Stimulated activated naive CD4-positive, alpha-beta T cell treated with Interleukin-2 at 50 U/mL for 16 hours (primary cell): ENCODE measurements around the gene IL6ST.
A peak's percentile ranks its signal among the peaks of the same experiment; 100 is the strongest.
"Not testable (repeated sequence)": the region's sequence is repeated elsewhere in the genome, so short reads cannot be mapped to it uniquely, and the experiment has no call there.

Experiments
- DNase-seq: peaks from one replicate; lab custom pipeline; 2025; lab: John Stamatoyannopoulos, UW

IL6ST gene

GRCh38 chr5:56004874-56005273 lies 10.1 kb upstream of the IL6ST start:
- DNase-seq = no peak

- no peak for DNase-seq
These were observed 8.9 kb upstream of the IL6ST start for GRCh38 chr5:56003679-56004078.

- DNase-seq = no peak
These were observed 8.4 kb upstream of the IL6ST start for GRCh38 chr5:56003179-56003578.

- no peak for DNase-seq
These were observed 7.5 kb upstream of the IL6ST start for GRCh38 chr5:56002303-56002702.

- DNase-seq = not testable (repeated sequence)
These were observed 5.5 kb upstream of the IL6ST start for GRCh38 chr5:56000221-56000620.

DNA sequence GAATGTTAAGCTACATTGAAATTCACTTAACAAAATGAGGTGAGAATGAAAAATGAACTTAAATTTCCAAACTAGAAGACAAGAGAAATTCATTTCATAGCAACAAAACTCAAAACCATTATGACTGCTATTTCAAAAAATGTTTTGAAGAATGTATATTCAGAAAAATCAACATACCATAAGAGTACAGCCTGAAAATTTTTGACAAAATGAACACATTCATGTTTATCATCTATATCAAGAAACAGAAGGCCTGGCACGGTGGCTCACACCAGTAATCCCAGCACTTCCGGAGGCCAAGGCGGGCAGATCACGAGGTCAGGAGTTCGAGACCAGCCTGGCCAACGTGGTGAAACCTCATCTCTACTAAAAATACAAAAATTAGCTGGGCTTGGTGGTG lies 4.2 kb upstream of the IL6ST start:
- no peak for DNase-seq

DNA sequence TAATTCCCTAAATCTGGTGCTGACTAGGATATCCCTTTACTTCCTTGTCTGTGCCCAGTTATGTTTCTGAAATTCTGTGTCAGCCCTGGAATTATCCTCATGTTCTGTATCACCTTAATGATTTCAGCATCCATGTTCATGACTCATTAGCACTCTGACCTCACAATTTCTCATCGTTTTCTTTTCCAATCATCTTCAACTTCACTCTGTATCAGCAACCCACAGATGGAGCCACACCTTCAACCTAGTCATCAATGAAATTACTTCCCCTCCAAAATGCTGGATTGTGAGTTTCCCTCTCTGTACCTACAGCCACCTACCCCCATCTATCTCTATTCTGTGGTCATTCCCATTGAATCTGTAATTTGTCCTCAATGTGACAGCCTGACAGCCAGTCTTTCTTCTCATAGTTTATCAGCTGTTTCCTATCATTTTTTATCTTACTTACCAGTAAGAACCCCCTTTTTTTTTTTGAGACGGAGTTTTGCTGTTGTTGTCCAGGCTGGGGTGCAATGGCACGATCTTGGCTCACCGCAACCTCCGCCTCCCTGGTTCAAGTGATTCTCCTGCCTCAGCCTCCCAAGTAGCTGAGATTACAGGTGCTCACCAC lies 3.1 kb upstream of the IL6ST start:
- DNase-seq = no peak

DNA sequence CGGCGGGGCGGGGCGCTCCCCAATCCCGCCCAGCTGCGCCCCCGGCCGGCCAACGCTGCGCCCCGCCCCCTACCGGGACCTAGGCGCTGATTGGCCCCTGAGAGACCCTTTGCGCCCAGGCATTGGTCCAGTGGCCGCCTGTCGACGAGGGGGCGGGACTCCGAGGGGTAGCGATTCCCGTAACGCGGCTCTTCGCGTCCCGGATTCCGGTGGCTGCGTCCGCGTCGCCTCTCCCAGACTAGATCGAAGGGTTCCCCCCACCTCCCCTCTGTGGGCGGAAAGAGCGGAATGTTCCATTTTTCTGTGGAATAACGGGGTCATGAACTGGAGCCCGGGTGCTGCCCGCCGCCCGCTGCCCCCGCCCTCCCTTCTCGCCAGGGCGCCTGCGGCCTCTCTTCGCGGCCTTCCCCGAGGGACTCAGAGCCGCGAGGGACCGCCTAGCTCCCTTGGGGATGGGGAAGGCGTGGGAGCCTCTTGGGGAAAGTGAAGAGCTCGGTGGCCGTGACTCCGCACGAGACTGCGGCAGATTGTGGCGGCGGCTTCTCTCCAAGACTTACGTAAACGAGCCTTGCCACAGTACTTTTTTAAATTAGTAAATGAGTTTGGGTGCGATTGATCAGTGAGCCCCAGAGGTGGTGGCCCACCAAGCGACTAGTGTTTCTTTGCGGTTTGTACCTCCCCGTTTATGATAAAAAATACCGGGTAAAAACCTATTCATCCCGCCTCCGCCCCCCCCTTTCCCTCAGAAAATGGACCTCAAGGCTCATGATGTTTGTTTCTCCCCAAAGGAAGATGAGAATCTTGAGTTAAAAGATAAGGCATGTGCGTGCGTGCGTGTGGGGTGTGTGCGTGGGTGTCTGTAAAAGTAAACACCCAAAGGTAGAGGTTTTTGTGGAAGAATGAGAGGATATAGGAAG lies 493 bp upstream of the IL6ST start:
- peak; percentile 97 for DNase-seq

DNA sequence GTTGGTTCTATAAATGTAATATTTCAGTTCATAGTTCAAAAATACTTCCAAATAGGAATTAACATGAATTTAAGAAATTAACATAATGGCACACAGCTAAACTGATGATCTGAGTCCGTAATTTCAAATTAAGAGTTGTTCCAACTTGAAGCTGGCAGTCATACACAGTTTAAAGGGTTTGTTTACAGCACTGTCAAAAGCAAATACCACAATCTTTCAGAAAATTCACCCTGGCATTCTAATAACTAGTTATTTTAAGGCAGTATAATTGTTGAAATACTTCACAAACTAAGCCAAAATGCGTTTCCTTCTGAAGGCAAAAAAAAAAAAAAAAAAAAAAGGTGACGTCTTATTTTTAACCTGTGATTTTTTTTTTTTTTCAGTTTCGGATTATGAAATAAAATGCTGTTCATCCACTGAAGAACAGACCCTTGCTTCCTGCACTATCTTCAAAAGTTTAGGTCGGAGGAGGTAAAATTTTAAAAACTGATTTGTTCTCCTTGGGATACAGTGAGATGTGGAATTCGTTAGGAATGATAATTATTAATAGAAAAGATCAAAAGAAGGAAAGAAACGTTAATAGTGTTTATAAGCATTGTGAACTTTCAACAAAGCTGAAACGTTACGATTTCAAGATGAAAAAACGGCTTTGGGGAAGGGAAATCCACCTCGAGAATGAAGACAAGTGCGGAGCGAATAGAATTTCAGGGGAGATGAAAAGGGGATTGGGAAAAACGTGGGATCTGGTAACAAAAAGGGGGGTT lies 850 bp downstream of the IL6ST start:
- no peak for DNase-seq

GRCh38 chr5:55993013-55993412 lies 1.8 kb downstream of the IL6ST start:
- no peak for DNase-seq

DNA sequence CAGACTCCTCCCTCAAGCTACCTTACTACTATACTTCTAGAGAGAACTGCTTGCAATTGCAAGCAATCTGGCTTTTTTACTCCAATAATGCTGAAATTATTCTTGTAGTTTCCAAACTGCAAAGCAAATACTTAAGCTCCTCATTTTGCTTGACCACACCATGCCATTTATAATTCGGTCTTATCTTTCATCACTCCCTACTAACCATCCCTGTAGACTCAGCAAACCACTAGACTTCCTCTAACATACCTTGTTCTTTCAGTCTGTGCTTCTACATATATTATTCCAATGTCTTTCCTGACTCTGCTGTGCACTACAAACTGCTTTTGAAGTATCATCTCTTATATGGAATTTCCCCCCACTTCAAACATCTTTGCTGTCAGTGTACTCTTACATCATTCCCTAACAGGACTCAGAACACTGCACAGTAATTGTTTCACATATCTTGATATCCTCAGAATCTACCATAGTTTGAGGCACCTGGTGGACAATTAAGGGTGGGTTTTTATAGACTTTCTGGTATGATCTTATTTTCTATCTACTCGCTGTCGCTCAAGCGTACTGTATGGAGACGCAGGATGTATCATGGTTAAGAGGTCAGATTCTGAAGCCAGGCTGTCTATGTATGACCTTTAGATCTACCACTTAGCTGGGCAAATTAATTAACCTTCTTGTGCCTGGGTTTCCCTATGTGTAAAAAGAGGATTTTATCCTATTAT lies 2.8 kb downstream of the IL6ST start:
- no peak for DNase-seq

GRCh38 chr5:55990895-55991294 lies 3.9 kb downstream of the IL6ST start:
- not testable (repeated sequence) for DNase-seq

DNA sequence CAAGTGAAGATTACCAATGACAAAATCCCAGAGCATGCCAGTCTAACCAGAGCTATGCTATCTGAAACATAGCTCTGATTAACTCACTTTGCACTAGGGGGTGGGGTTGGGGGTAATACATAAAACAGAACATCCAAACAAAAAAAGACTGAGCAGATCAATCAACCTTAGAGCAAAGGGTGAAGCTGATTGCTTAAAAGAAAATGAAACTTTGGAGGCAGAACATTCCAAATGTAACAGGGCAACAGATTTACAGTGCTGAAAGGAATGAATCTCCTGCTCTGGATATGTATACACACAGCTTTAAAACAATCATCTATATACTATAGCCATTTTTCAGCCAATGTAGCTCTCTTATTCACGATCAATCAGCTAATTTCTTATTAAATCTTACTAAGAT lies 4.9 kb downstream of the IL6ST start:
- DNase-seq = no peak

DNA sequence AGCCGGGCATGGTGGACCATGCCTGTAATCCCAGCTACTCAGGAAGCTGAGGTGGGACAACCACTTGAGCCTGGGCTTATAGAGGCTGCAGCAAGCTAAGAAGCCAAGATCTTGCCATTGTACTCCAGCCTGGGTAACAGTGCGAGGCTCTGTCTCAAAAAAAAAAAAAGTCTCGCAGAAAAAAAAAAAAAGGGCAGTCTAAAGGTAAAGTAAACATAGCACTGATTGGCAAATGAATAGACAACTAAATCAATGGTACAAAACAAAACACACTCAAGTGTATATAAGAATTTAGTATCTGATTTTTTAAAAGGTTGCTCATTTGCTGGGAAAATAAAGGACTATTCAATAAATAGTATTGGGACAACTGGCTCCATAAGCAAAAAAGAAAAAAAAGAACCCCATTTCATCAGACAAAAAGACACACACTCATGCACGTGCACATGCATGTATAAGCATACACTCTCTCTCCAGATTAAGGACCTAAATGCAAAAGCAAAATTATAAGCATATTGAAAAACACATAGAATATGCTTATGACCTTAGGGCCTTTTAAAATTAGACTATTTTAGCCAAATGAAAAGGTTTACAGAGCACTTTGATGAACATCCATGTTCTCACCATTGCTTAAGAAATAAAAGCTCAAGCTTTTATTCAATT lies 5.7 kb downstream of the IL6ST start:
- no peak for DNase-seq

DNA sequence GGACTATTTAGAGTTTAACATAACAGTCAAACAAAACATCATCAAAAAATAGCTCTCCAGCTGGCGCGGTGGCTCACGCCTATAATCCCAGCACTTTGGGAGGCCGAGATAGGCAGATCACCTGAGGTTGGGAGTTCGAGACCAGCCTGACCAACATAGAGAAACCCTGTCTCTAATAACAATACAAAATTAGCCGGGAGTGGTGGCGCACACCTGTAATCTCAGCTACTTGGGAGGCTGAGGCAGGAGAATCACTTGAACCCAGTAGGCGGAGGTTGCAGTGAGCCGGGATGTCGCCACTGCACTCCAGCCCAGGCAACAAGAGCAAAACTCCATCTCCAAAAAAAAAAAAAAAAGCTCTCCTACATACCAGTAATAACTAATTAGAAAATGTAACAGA lies 6.3 kb downstream of the IL6ST start:
- DNase-seq = not testable (repeated sequence)

DNA sequence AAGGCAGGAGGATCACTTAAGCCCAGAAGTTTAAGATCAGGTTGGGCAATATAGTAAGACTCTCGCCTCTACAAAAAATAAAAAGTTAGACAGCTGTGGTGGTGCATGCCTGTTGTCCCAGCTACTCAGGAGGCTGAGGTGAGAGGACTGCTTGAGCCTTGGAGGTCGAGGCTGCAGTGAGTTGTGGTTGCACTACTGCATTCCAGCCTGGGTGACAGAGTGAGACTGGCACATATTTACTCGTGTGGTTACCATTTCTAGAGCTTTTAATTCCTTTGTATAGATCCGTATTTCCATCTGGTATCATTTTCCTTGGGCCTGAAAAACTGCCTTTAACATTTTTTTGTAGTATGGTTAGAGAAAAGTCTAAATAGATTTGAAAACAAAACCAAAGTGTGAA lies 7.8 kb downstream of the IL6ST start:
- DNase-seq = no peak

GRCh38 chr5:55985181-55985580 lies 9.6 kb downstream of the IL6ST start:
- no peak for DNase-seq

- DNase-seq = no peak
These were observed 10.8 kb downstream of the IL6ST start for GRCh38 chr5:55983986-55984385.

DNA sequence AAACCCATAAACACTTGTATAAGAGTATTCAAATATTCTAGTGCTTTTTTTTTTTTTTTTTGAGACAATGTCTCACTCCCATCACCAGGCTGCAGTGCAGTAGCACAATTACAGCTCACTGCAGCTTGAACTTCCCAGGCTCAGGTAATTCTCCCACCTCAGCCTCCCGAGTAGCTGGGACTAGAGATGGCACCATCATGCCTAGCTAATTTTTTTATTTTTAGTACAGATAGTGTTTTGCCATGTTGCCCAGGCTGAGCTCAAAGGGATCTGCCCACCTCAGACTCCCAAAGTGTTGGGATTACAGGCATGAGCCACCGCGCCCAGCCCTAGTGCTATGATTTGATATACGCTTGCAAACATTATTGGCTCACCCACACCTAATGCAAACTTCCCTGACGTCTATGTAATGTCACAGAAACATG lies 11.8 kb downstream of the IL6ST start:
- DNase-seq = no peak

- DNase-seq = no peak
These were observed 21.5 kb downstream of the IL6ST start for GRCh38 chr5:55973296-55973695.

GRCh38 chr5:55969956-55970355 lies 24.8 kb downstream of the IL6ST start:
- no peak for DNase-seq

DNA sequence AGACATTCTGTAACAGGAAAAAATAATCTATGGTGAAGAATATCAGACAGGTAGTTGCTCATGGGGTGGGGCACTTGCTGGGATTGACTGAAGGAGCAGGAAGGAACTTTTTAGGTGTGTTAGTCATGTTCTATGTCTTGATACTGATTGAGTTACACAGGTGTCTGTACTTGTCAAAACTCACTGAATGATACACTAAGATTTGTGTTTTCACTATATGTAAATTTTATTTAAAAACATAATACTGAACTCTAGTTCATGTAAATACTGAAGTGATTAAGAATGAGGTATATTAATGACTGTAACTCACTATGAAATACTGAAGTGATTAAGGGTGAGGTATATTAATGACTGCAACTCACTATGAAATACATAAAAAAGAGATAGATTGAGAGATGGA lies 28.5 kb downstream of the IL6ST start:
- DNase-seq = no peak
